Measurements from ENCODE around the gene MAN2C1. TPM values are rescaled to one million over a fixed set of nuclear protein-coding genes. Genes with fewer than 3 reads are reported as not detected.

Gene MAN2C1
- total RNA-seq, 1 donor: 92.6 TPM

DNA sequence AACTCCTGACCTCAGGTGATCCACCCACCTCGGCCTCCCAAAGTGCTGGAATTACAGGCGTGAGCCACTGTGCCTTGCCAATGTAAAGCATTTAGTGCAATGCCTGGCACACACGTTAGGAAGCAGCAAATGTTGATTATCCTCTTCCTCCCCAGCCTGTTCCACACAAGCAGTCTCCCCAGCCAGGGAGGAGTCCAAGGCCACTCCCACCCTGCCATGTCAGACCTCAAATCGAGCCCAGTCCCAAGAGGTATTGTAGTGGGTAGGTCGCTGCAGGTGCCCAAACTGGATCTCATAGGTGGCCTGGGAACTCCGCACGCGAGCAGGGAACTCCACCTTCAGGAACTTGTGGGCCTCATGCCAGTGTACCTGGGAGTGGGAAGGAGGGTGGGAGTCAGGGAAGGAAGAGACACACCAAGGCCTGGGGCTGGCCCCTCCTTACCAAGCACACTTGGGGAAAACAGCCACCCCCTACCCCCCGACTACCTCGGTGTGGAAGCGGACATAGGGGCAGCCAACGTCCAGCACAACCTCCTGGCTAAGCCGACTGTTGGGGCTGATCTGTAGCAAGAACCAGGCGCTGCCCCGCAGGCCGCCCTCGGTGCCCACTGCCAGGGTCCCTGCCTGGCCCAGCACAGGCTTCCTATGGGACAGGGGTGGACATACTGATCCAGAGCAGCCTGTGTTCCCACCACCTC lies 10.3 kb downstream of the MAN2C1 start:
- TF ChIP-seq, protein P1, sequence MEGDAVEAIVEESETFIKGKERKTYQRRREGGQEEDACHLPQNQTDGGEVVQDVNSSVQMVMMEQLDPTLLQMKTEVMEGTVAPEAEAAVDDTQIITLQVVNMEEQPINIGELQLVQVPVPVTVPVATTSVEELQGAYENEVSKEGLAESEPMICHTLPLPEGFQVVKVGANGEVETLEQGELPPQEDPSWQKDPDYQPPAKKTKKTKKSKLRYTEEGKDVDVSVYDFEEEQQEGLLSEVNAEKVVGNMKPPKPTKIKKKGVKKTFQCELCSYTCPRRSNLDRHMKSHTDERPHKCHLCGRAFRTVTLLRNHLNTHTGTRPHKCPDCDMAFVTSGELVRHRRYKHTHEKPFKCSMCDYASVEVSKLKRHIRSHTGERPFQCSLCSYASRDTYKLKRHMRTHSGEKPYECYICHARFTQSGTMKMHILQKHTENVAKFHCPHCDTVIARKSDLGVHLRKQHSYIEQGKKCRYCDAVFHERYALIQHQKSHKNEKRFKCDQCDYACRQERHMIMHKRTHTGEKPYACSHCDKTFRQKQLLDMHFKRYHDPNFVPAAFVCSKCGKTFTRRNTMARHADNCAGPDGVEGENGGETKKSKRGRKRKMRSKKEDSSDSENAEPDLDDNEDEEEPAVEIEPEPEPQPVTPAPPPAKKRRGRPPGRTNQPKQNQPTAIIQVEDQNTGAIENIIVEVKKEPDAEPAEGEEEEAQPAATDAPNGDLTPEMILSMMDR (IDR thresholded peaks at IDR 0.05; ENCODE audit: insufficient read depth, low read length): no peak
- no peak overlapping the region for H3K4me3 ChIP-seq (ENCODE audit: low read depth, low read length)
- no peak for DNase-seq (ENCODE audit: low read depth)

DNA sequence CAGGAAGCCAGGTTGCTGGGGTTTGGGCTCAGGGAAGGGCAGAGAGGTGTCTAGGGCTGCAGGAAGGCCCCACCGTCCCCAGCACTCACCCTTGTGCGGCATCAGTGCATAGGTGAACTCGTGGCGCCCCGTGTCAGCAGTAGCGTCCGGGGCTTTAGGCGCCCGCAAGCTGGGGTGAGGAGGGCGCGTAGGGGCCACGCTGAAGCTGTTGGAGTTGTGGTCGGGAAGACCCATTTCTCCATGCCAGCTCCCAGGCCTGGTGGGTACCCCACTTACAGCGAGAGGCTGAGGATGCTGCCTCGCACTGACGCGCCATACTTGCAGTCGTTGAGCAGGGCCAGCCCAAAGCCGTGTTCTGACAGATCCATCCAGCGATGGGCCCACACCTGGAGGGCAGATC lies 11.9 kb downstream of the MAN2C1 start:
- no peak for DNase-seq (ENCODE audit: low read depth)
- TF ChIP-seq, protein P1 (IDR thresholded peaks at IDR 0.05; ENCODE audit: insufficient read depth, low read length): no peak
- H3K4me3 ChIP-seq (ENCODE audit: low read depth, low read length): no peak overlapping the region

DNA sequence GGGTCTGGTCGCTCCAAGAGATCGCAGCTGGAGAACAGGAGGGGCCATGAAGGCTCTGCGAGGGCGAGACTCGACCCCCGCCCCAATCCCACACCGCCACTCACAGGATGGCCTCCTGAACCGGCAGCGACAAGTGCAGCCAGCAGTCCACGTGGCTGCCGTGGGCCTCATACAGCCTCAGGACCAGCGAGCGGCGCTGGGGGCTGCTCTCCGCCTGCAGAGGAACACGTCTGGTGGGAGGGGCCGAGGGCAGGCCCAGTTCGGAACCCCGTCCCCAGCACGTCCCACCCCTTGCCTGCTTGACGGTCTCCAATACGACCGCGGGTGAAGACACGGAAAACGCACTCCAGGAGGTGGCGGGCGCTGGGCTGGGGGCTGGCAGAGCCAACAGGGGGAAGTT lies 12.4 kb downstream of the MAN2C1 start:
- TF ChIP-seq, protein P1 (IDR thresholded peaks at IDR 0.05; ENCODE audit: insufficient read depth, low read length): no peak
- DNase-seq (ENCODE audit: low read depth): no peak
- H3K4me3 ChIP-seq (ENCODE audit: low read depth, low read length): no peak overlapping the region

DNA sequence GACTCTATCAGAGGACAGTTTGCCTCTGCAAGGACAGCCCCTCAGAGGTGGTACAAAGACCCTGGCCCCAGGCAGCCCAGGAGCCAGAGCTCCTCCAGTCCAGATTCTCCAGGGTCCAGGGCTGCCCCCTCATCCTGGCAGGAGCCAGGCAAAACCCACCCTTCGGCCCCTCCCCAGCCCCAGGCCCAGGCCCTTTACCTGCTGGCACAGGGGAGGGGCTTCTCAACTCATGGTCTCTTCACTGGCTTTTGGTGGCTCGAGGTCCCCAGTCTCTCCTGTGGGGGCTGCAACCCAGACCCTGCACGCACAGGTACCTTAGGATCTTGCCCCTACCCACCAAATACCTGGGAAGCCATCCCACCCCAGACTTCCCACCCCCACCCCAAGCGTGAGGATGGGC lies 13.0 kb downstream of the MAN2C1 start:
- H3K4me3 ChIP-seq (ENCODE audit: low read depth, low read length): no peak overlapping the region
- TF ChIP-seq, protein P1 (IDR thresholded peaks at IDR 0.05; ENCODE audit: insufficient read depth, low read length): no peak
- DNase-seq (ENCODE audit: low read depth): no peak

DNA sequence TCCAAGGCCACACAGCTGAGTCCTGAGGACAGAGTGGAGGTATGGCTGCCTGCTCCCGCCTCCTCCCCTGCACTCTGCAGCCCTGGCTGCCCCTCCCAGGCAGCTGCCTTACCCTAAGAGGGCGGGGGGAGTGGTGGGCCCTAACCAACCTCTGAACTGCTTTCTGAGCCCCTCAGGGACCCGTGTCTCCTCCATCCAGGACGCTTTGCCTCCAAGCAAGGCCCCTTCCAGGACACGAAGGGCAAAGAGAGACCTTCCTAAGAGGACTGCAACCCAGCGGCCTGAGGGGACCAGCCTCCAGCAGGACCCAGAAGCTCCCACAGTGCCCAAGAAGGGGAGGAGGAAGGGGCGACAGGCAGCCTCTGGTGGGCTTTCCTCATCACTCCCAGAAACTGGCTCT lies 14.0 kb downstream of the MAN2C1 start:
- no peak for DNase-seq (ENCODE audit: low read depth)
- TF ChIP-seq, protein P1 (IDR thresholded peaks at IDR 0.05; ENCODE audit: insufficient read depth, low read length): no peak
- no peak overlapping the region for H3K4me3 ChIP-seq (ENCODE audit: low read depth, low read length)

DNA sequence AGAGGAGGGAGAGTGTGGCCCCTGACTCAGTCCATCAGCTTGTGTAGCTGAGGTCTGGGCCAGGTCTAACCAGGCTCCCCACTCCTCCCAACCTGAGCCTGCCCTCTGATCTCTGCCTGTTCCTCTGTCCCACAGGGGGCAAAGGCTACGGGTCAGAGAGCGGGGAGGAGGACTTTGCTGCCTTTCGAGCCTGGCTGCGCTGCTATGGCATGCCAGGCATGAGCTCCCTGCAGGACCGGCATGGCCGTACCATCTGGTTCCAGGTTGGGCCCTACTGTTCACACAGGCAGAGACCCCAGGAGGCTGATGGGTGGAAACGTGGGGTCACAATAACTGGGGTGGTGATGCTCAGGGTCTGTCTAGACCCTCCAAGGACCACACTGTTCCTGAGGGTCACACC lies 14.8 kb downstream of the MAN2C1 start:
- TF ChIP-seq, protein P1 (IDR thresholded peaks at IDR 0.05; ENCODE audit: insufficient read depth, low read length): no peak
- no peak for DNase-seq (ENCODE audit: low read depth)
- H3K4me3 ChIP-seq (ENCODE audit: low read depth, low read length): no peak overlapping the region

Measured in fibroblast of the aortic adventitia (primary cell).